Psoas muscle (tissue), 8 donors: Measurements from ENCODE around the gene AHR. TPM values are rescaled to one million over a fixed set of nuclear protein-coding genes. Genes with fewer than 3 reads are reported as not detected.
A peak's percentile ranks its signal among the peaks of the same experiment; 100 is the strongest.

Experiments used
- ATAC-seq, 4 donors: fragments of 200-7000 bp; cut with Tn5 transposase; one replicate each; pipeline ENCODE4 v1.9.1; 2020; ENCODE audit warnings: moderate library complexity in 3 of 4, mild to moderate bottlenecking in 2 of 4
- DNase-seq, 2 donors: peaks; one replicate each; pipeline ENCODE4 v3.0.0-alpha.2; 2020
- H3K27ac ChIP-seq: fragments of 200-600 bp; one replicate; pipeline ENCODE4 v1.8.0; 2022
- H3K27me3 ChIP-seq, 3 donors: fragments of 200-600 bp in 1 of 3; one replicate each; pipeline versions ENCODE4 v1.6.1 to v1.8.0; 2013 to 2022; ENCODE audit warnings: low read length in 2 of 3, mild to moderate bottlenecking in 2 of 3, moderate library complexity in 1 of 3; ENCODE audit not compliant: insufficient read depth in 3 of 3
- H3K36me3 ChIP-seq, 2 donors: fragments of 200-600 bp in 1 of 2; one replicate each; pipeline versions ENCODE4 v1.6.1 to v1.8.0; 2013 to 2022; ENCODE audit warnings: low read depth in 1 of 2, mild to moderate bottlenecking in 1 of 2, moderate library complexity in 1 of 2; ENCODE audit not compliant: insufficient read depth in 1 of 2
- H3K4me1 ChIP-seq: fragments of 200-600 bp; one replicate; pipeline ENCODE4 v1.8.0; 2022
- H3K4me3 ChIP-seq: fragments of 200-600 bp; one replicate; pipeline ENCODE4 v1.8.0; 2022; ENCODE audit warnings: mild to moderate bottlenecking
- H3K9me3 ChIP-seq: fragments of 200-600 bp; one replicate; pipeline ENCODE4 v1.8.0; 2022
- WGBS, 3 donors: extraction: QIAGEN DNeasy Blood & Tissue Kit; methylation state at CpG; one replicate each; pipeline versions ENCODE4 v1.1.6 to v1.1.7; 2013; 5-methylcytosine and 5-hydroxymethylcytosine counted together
- intact Hi-C, 2 donors: fragments of 100-400 bp; cut with DNase I; formaldehyde crosslinking; loops; one replicate each; pipeline versions ENCODE4 v1.11.0 to v1.14.2; 2022
- long read RNA-seq, 2 donors: library from polyadenylated mRNA; unstranded; transcript quantifications; one replicate each; pipeline ENCODE4 v2.0.0, GENCODE V29; 2021
- polyA plus RNA-seq, 3 donors: library from polyadenylated mRNA; stranded (reverse); fragments of 200-250 nt; gene quantifications; one replicate each; pipeline ENCODE4 v1.2.3, GENCODE V29; 2013
- total RNA-seq, 4 donors: library from RNA; stranded (reverse); fragmentation: NEBNext Ultra II Directional in 2 of 4; extraction: Animal tissue kit (Norgen Biotek cat#: 25700) in 2 of 4; gene quantifications; one replicate each; pipeline versions ENCODE4 v1.2.1 to v1.2.4, GENCODE V29; 2021 to 2023
- TF ChIP-seq, protein P1 (sequence below): fragments of 200-600 bp; IDR thresholded peaks from one replicate; pipeline ENCODE4 v1.8.0; 2022; ENCODE audit warnings: antibody characterized with exemption
- donor health status: healthy with polysubstance abuse.
- donor health status: DM: no; HTN: no; CAD: no; lungs with moderate emphysema.
- donor health status: Bipolar disorder and iron deficiency.
- donor health status: healthy.
- donor health status: DM: yes; HTN: yes; CAD: no.
- donor health status: DM: no; HTN: no; CAD: no.
- donor health status: DM: no; HTN: no; CAD: no.
- donor health status: DM: yes; HTN: yes; CAD: no.

The AHR gene
- total RNA-seq (1 to 10 TPM; 3.8 to 9.2 (median 6.9) TPM), polyA plus RNA-seq (1 to 10 TPM; 1.4 to 2.1 (median 1.5) TPM)
- long read RNA-seq, donor 1 = 0 reads
- long read RNA-seq, donor 2 = 0 reads

DNA sequence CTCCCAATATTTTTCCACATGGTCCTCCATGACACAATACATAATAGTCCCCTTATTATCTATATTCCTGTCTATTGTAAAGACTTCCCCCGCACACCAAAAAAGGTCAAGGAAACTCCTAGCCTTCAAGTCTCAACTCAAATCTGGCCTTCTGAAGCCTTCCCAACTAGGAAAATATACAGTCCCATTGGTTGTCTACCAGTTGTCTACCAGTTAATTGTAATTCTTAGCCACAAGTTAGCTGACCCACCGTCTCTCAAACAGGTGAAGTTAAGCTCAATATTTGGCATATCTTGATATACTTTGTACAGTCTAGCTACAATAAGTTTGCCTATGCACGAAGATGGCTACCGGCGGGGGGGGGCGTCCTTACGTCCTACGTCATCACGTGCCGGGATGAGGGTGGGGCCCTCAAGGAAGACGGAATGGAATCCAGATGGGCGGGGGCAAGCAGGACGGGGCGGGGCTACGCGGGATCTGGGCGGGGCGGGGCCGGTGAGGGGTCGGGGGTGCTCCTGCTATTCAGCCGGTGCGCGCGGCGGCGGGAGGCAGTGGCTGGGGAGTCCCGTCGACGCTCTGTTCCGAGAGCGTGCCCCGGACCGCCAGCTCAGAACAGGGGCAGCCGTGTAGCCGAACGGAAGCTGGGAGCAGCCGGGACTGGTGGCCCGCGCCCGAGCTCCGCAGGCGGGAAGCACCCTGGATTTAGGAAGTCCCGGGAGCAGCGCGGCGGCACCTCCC lies at the start of gene AHR:
Gene AHR, plus strand, starts transcription at position 551 of the 738 bp plus-strand sequence. CDS start 613 bp downstream, outside the sequence.
- Histone ChIP-seq H3K27me3 (peaks cover 0 to 22% (median 7%) of the 10 kb centered on the region in 3 donors), H3K4me1 (no peaks in the 10 kb centered on the region), H3K36me3 (no peaks in the 10 kb centered on the region), H3K9me3 (no peaks in the 10 kb centered on the region), H3K27ac (peak within 1 kb of the TSS; percentile 78), H3K4me3 (peak within 1 kb of the TSS; percentile 81)
- 4 to 5% (median 5%) methylated on average over 34 to 46 of the region's 46 CpGs for WGBS, 3 donors
- ATAC-seq (peak; percentile 80 to 94 (median 92)), DNase-seq (peak; percentile 89 to 93)
- intact Hi-C loops = loop anchor here in 1 of 2 donors (5.0 kb wide), 1 partner anchor 311 kb away; no protein-coding TSS in a partner anchor
- TF ChIP-seq, protein P1, sequence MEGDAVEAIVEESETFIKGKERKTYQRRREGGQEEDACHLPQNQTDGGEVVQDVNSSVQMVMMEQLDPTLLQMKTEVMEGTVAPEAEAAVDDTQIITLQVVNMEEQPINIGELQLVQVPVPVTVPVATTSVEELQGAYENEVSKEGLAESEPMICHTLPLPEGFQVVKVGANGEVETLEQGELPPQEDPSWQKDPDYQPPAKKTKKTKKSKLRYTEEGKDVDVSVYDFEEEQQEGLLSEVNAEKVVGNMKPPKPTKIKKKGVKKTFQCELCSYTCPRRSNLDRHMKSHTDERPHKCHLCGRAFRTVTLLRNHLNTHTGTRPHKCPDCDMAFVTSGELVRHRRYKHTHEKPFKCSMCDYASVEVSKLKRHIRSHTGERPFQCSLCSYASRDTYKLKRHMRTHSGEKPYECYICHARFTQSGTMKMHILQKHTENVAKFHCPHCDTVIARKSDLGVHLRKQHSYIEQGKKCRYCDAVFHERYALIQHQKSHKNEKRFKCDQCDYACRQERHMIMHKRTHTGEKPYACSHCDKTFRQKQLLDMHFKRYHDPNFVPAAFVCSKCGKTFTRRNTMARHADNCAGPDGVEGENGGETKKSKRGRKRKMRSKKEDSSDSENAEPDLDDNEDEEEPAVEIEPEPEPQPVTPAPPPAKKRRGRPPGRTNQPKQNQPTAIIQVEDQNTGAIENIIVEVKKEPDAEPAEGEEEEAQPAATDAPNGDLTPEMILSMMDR = no peak

DNA sequence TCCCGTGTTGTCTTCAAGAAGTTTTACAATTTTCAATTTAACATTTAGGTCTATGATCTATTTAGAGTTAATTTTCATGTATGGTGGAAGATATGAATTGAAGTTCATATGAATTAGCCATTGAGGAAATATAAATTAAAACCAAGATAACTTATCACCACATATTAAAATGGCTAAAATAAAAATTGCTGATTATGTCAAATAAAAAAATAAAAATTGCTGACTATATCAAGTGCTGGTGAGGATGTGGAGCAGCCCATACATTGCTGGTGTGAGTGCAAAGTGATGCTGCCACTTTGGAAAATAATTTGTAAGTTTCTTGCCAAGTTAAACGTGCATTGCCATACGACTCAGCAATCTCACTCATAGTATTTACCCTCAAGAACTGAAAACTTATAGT lies 44.6 kb upstream of the AHR start:
- no peak for DNase-seq
- Histone ChIP-seq H3K9me3 (no peaks in the 10 kb centered on the region), H3K4me3 (no peak overlapping the region), H3K27ac (no peak overlapping the region), H3K4me1 (no peaks in the 10 kb centered on the region), H3K36me3 (no peaks in the 10 kb centered on the region), H3K27me3 (no peaks in the 10 kb centered on the region)
- TF ChIP-seq, protein P1 = no peak
- no peak for ATAC-seq
- 85 to 88% (median 85%) methylated on average over 3 of the region's 3 CpGs for WGBS, 3 donors
- intact Hi-C loops = no loop called here

DNA sequence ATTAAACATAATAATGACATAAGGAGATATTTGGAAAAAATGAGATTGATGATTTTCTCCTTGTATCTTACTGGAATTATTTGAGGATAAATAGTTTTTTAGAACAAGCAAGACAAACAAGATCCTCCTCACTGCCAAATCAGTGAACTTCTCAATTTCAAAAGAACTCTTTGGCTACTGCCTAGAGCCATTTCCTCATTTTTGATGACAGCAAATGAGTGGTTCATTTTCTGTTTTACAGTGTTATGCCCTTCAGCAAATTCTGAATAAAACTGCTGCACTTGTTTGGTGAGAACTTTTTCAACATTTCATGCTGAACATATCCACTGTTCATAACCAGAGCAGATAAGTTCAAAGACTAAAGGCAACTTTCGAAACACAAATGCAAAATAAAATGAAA lies 42.5 kb upstream of the AHR start:
- ATAC-seq (no peak), DNase-seq (no peak)
- intact Hi-C loops = no loop called here
- TF ChIP-seq, protein P1 = no peak
- H3K27ac ChIP-seq = no peak overlapping the region
- H3K36me3 ChIP-seq = no peaks in the 10 kb centered on the region
- no peaks in the 10 kb centered on the region for H3K27me3 ChIP-seq
- H3K4me1 ChIP-seq = no peaks in the 10 kb centered on the region
- 88 to 96% (median 91%) methylated on average over 1 of the region's 1 CpG for WGBS, 3 donors
- no peak overlapping the region for H3K4me3 ChIP-seq
- no peaks in the 10 kb centered on the region for H3K9me3 ChIP-seq

DNA sequence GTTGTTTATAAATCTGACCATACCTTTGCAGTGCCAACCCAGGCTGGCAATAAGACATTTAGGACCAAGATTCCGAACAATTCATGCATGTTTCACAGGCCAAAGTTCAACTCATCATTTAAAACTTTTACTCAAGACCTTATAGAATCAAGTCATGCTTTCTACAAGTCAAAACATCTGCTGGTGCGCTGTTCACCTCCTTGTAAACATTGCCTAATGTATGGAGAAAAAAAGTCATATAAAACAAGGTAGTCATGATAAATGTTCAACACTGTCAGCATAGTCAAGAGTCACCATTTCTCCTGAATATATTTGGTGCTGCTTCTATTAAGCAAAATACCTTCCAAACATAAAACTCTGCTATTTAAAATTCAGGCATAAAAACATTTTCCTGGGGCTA lies 42.1 kb upstream of the AHR start:
- Histone ChIP-seq H3K9me3 (no peaks in the 10 kb centered on the region), H3K27me3 (no peaks in the 10 kb centered on the region), H3K4me3 (no peak overlapping the region), H3K36me3 (no peaks in the 10 kb centered on the region), H3K4me1 (no peaks in the 10 kb centered on the region), H3K27ac (no peak overlapping the region)
- ATAC-seq (no peak), DNase-seq (no peak)
- intact Hi-C loops = no loop called here
- 61 to 82% (median 76%) methylated on average over 2 of the region's 2 CpGs for WGBS, 3 donors
- TF ChIP-seq, protein P1 = no peak
